Neural cell (in vitro differentiated cells): ENCODE results near the gene PCDHGC3. TPM values are rescaled to one million over a fixed set of nuclear protein-coding genes. Genes with fewer than 3 reads are reported as not detected.

Experiments
- H2AFZ ChIP-seq: fragments of 200-600, 300-800 bp; sonication (generic), shearing (Covaris generic); 2 replicates; pipeline ENCODE4 v1.6.0; 2014; ENCODE audit warnings: low read depth, mild to moderate bottlenecking, antibody characterized with exemption, low read length, moderate library complexity
- H3F3A ChIP-seq: fragments of 200-600 bp; shearing (Covaris generic); 2 replicates; pipeline ENCODE4 v1.6.1; 2016; ENCODE audit warnings: mild to moderate bottlenecking, moderate library complexity, mixed read lengths, antibody characterized with exemption, low read length; ENCODE audit not compliant: insufficient read depth, poor library complexity, severe bottlenecking
- H3K27ac ChIP-seq: fragments of 200-600, 300-800 bp; sonication (generic), shearing (Covaris generic); 2 replicates; pipeline ENCODE4 v1.5.1; 2014; ENCODE audit warnings: mild to moderate bottlenecking, low read length, moderate library complexity
- H3K27me3 ChIP-seq: fragments of 300-800, 200-600 bp; sonication (generic), shearing (Covaris generic); 2 replicates; pipeline ENCODE4 v1.6.0; 2014; ENCODE audit warnings: mild to moderate bottlenecking, low read depth, low read length, moderate library complexity; ENCODE audit not compliant: insufficient read depth
- H3K36me3 ChIP-seq: fragments of 300-800, 200-600 bp; sonication (generic), shearing (Covaris generic); 2 replicates; pipeline ENCODE4 v1.5.1; 2014; ENCODE audit warnings: mild to moderate bottlenecking, antibody characterized with exemption, low read length, moderate library complexity; ENCODE audit not compliant: insufficient read depth
- H3K4me2 ChIP-seq: fragments of 300-800, 200-600 bp; sonication (generic), shearing (Covaris generic); 2 replicates; pipeline ENCODE4 v1.6.0; 2014; ENCODE audit warnings: mild to moderate bottlenecking, low read length
- H3K4me3 ChIP-seq: fragments of 300-800, 200-600 bp; sonication (generic), shearing (Covaris generic); 2 replicates; pipeline ENCODE4 v1.5.1; 2014; ENCODE audit warnings: mild to moderate bottlenecking, low read length, moderate library complexity
- H3K79me2 ChIP-seq: fragments of 200-600 bp; shearing (Covaris generic); replicated peaks from 2 replicates; pipeline ENCODE4 v1.6.0; 2014; ENCODE audit warnings: mild to moderate bottlenecking, low read length, moderate library complexity; ENCODE audit not compliant: insufficient read depth
- H3K9ac ChIP-seq: fragments of 300-800, 200-600 bp; sonication (generic), shearing (Covaris generic); 2 replicates; pipeline ENCODE4 v1.6.1; 2016; ENCODE audit warnings: mild to moderate bottlenecking, low read length, mixed read lengths
- H3K9me2 ChIP-seq: fragments of 200-600 bp; shearing (Covaris generic); 2 replicates; pipeline ENCODE4 v1.6.1; 2016; ENCODE audit warnings: mild to moderate bottlenecking, low read length, mixed read lengths; ENCODE audit not compliant: insufficient read depth
- H3K9me3 ChIP-seq: fragments of 200-600, 300-800 bp; sonication (generic), shearing (Covaris generic); 2 replicates; pipeline ENCODE4 v1.6.1; 2016; ENCODE audit warnings: mild to moderate bottlenecking, mixed run types, low read length, moderate library complexity, mixed read lengths
- H4K20me1 ChIP-seq: fragments of 200-600 bp; shearing (Covaris generic); 2 replicates; pipeline ENCODE4 v1.6.1; 2016; ENCODE audit warnings: mild to moderate bottlenecking, mixed run types; ENCODE audit not compliant: insufficient read depth
- CTCF ChIP-seq: fragments of 450-650 bp; IDR thresholded peaks from 2 replicates; pipeline ENCODE4 v1.5.1; 2014; ENCODE audit warnings: antibody characterized with exemption, mild to moderate bottlenecking, moderate library complexity; ENCODE audit not compliant: poor library complexity, severe bottlenecking
- EP300 ChIP-seq: fragments of 450-650 bp; conservative IDR thresholded peaks from 2 replicates; pipeline ENCODE4 v1.6.1; 2014; ENCODE audit warnings: antibody characterized with exemption, mild to moderate bottlenecking, moderate library complexity; ENCODE audit not compliant: poor library complexity, severe bottlenecking
- EZH2 ChIP-seq: fragments of 200-600, 300-800 bp; shearing (Covaris generic), sonication (generic); IDR thresholded peaks from 2 replicates; pipeline ENCODE4 v1.6.1; 2014; ENCODE audit warnings: antibody characterized with exemption, low read length, borderline replicate concordance, mild to moderate bottlenecking; ENCODE audit not compliant: insufficient read depth, poor library complexity, severe bottlenecking
- MXI1 ChIP-seq: fragments of 450-650 bp; conservative IDR thresholded peaks from 2 replicates; pipeline ENCODE4 v1.6.1; 2014; ENCODE audit warnings: antibody characterized with exemption, mild to moderate bottlenecking; ENCODE audit not compliant: poor library complexity, severe bottlenecking
- POLR2AphosphoS5 ChIP-seq: IDR thresholded peaks from 2 replicates; pipeline ENCODE4 v1.6.1; 2012
- RAD21 ChIP-seq: fragments of 450-650 bp; conservative IDR thresholded peaks from 2 replicates; pipeline ENCODE4 v1.6.1; 2014; ENCODE audit warnings: antibody characterized with exemption, mild to moderate bottlenecking, moderate library complexity
- SMC3 ChIP-seq: fragments of 450-650 bp; conservative IDR thresholded peaks from 2 replicates; pipeline ENCODE4 v1.6.1; 2014; ENCODE audit warnings: antibody characterized with exemption, mild to moderate bottlenecking, moderate library complexity; ENCODE audit not compliant: poor library complexity
- TAF1 ChIP-seq: IDR thresholded peaks from 2 replicates; pipeline ENCODE4 v1.6.1; 2012; ENCODE audit warnings: low read depth
- polyA plus RNA-seq: library from polyadenylated mRNA; depleted of rRNA; stranded (reverse); fragments of >200 nt; gene quantifications from 2 replicates; pipeline ENCODE4 v1.2.3, GENCODE V29; 2014
- TF ChIP-seq, protein P1 (sequence below): IDR thresholded peaks from 2 replicates; pipeline ENCODE4 v1.6.1; 2012; ENCODE audit warnings: borderline replicate concordance

The PCDHGC3 gene
- polyA plus RNA-seq, 1 donor from 2014 or later = 2.1 TPM

DNA sequence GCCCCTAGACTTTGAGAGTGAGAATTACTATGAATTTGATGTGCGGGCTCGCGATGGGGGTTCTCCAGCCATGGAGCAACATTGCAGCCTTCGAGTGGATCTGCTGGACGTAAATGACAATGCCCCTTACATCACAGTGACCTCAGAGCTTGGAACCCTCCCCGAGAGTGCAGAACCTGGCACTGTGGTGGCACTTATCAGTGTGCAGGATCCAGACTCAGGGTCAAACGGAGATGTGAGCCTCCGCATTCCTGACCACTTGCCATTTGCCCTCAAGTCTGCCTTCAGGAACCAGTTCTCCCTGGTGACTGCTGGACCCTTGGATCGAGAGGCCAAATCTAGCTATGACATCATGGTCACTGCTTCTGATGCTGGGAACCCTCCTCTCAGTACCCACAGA lies 10.3 kb downstream of the PCDHGC3 start:
- H3K4me2 ChIP-seq = no peak overlapping the region
- H3F3A ChIP-seq = peaks cover 4% of the 10 kb centered on the region
- no peak overlapping the region for H2AFZ ChIP-seq
- peak overlapping the region; percentile 73 for H3K4me3 ChIP-seq
- no peak for TF ChIP-seq RAD21
- no peak for TF ChIP-seq EP300
- no peak for TF ChIP-seq TAF1
- no peak for TF ChIP-seq POLR2AphosphoS5
- no peak for TF ChIP-seq CTCF
- TF ChIP-seq, protein P1, sequence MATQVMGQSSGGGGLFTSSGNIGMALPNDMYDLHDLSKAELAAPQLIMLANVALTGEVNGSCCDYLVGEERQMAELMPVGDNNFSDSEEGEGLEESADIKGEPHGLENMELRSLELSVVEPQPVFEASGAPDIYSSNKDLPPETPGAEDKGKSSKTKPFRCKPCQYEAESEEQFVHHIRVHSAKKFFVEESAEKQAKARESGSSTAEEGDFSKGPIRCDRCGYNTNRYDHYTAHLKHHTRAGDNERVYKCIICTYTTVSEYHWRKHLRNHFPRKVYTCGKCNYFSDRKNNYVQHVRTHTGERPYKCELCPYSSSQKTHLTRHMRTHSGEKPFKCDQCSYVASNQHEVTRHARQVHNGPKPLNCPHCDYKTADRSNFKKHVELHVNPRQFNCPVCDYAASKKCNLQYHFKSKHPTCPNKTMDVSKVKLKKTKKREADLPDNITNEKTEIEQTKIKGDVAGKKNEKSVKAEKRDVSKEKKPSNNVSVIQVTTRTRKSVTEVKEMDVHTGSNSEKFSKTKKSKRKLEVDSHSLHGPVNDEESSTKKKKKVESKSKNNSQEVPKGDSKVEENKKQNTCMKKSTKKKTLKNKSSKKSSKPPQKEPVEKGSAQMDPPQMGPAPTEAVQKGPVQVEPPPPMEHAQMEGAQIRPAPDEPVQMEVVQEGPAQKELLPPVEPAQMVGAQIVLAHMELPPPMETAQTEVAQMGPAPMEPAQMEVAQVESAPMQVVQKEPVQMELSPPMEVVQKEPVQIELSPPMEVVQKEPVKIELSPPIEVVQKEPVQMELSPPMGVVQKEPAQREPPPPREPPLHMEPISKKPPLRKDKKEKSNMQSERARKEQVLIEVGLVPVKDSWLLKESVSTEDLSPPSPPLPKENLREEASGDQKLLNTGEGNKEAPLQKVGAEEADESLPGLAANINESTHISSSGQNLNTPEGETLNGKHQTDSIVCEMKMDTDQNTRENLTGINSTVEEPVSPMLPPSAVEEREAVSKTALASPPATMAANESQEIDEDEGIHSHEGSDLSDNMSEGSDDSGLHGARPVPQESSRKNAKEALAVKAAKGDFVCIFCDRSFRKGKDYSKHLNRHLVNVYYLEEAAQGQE = no peak
- TF ChIP-seq EZH2 = no peak
- no peak for TF ChIP-seq MXI1
- no peak for TF ChIP-seq SMC3
- no peaks in the 10 kb centered on the region for H3K27me3 ChIP-seq
- H3K36me3 ChIP-seq = peaks cover 14% of the 10 kb centered on the region
- peaks cover 36% of the 10 kb centered on the region for H3K9me3 ChIP-seq
- H3K9me2 ChIP-seq = no peaks in the 10 kb centered on the region
- no peak overlapping the region for H3K27ac ChIP-seq
- no peaks in the 10 kb centered on the region for H4K20me1 ChIP-seq
- H3K9ac ChIP-seq = no peak overlapping the region
- H3K79me2 ChIP-seq = peaks cover 10% of the 10 kb centered on the region

- Histone ChIP-seq H3K9ac (no peak overlapping the region), H3K9me3 (peaks cover 47% of the 10 kb centered on the region), H3K27me3 (no peaks in the 10 kb centered on the region), H3K9me2 (no peaks in the 10 kb centered on the region), H3K4me3 (no peak overlapping the region), H3K27ac (no peak overlapping the region), H2AFZ (no peak overlapping the region), H3K4me2 (no peak overlapping the region), H3K36me3 (peaks cover 24% of the 10 kb centered on the region), H3F3A (peaks cover 4% of the 10 kb centered on the region), H3K79me2 (peaks cover 6% of the 10 kb centered on the region), H4K20me1 (no peaks in the 10 kb centered on the region)
- TF ChIP-seq CTCF = no peak
- no peak for TF ChIP-seq EZH2
- no peak for TF ChIP-seq SMC3
- no peak for TF ChIP-seq EP300
- TF ChIP-seq, protein P1 = no peak
- TF ChIP-seq POLR2AphosphoS5 = no peak
- TF ChIP-seq TAF1 = no peak
- TF ChIP-seq RAD21 = no peak
- TF ChIP-seq MXI1 = no peak
Measured at GRCh38 chr5:141487131-141487530, 11.4 kb downstream of the PCDHGC3 start.
